Measurements from ENCODE around the gene FERMT3.

- no peak for TF ChIP-seq TAF1 (IDR thresholded peaks at IDR 0.05; ENCODE audit: borderline replicate concordance, insufficient read depth, low read length)
- no peak for TF ChIP-seq REST (IDR thresholded peaks at IDR 0.05; ENCODE audit: insufficient read depth in 1 of 2, low read depth in 2 of 2, low read length in 2 of 2)
- TF ChIP-seq POLR2AphosphoS5 (IDR thresholded peaks at IDR 0.05; ENCODE audit: low read depth, low read length), result no peak
Measured at GRCh38 chr11:64176751-64177150, 29.8 kb upstream of the FERMT3 start.
